Calu3 (cell line): ENCODE measurements around the gene ACOXL. TPM values are rescaled to one million over a fixed set of nuclear protein-coding genes. Genes with fewer than 3 reads are reported as not detected.

ENCODE experiments used
- BruUV-seq: library from RNA; stranded (reverse); fragments of 400-500 nt; replicated peaks from 2 replicates; lab custom pipeline; 2021; lab: Mats Ljungman, UMichigan
- CTCF ChIA-PET: fragments of 300-600 bp; sonication (Branson Sonifier 250); formaldehyde crosslinking; loops from one replicate; lab custom pipeline; 2022; ENCODE audit warnings: antibody characterized with exemption; lab: Charles Lee
- DNase-seq: peaks from one replicate; pipeline ENCODE4 v3.0.0; 2022
- H3K27ac Mint-ChIP-seq: one replicate; pipeline ENCODE4 v1.8.0; 2022; ENCODE audit warnings: mixed read lengths; ENCODE audit not compliant: unreplicated experiment
- H3K27me3 Mint-ChIP-seq: one replicate; pipeline ENCODE4 v1.8.0; 2022; ENCODE audit warnings: mixed read lengths; ENCODE audit not compliant: unreplicated experiment
- H3K36me3 Mint-ChIP-seq: one replicate; pipeline ENCODE4 v1.8.0; 2022; ENCODE audit warnings: mild to moderate bottlenecking, moderate library complexity, mixed read lengths; ENCODE audit not compliant: insufficient read depth, unreplicated experiment
- H3K4me1 Mint-ChIP-seq: one replicate; pipeline ENCODE4 v1.8.0; 2022; ENCODE audit warnings: mild to moderate bottlenecking, low read depth, mixed read lengths; ENCODE audit not compliant: unreplicated experiment
- H3K4me3 Mint-ChIP-seq: one replicate; pipeline ENCODE4 v1.8.0; 2022; ENCODE audit warnings: mild to moderate bottlenecking, low read depth, moderate library complexity, mixed read lengths; ENCODE audit not compliant: unreplicated experiment
- H3K9me3 Mint-ChIP-seq: one replicate; pipeline ENCODE4 v1.8.0; 2022; ENCODE audit warnings: low read depth, mixed read lengths; ENCODE audit not compliant: unreplicated experiment
- CTCF ChIP-seq: fragments of 200-600 bp; IDR thresholded peaks from one replicate; pipeline ENCODE4 v1.8.0; 2022; ENCODE audit warnings: antibody characterized with exemption; ENCODE audit not compliant: unreplicated experiment
- intact Hi-C: fragments of 100-400 bp; cut with micrococcal nuclease; formaldehyde crosslinking; loops from one replicate; pipeline ENCODE4 v1.10.0; 2022; ENCODE audit not compliant: unreplicated experiment
- total RNA-seq: library from RNA; stranded (reverse); gene quantifications from 2 replicates; pipeline ENCODE4 v1.2.3, GENCODE V29; 2022

ACOXL gene
- total RNA-seq, 1 experiment from 2014 or later, result 2.7 TPM

- CTCF ChIA-PET, result no interaction called here
- Mint-ChIP-seq H3K36me3 (no peaks in the 10 kb centered on the region), H3K27me3 (peaks cover 70% of the 10 kb centered on the region), H3K4me1 (no peaks in the 10 kb centered on the region), H3K9me3 (no peaks in the 10 kb centered on the region), H3K4me3 (no peak overlapping the region), H3K27ac (no peak overlapping the region)
- no peak for DNase-seq
- BruUV-seq, result no TSS peak
- no peak for TF ChIP-seq CTCF
- intact Hi-C loops, result no loop called here
These were observed 171.2 kb downstream of the ACOXL start for GRCh38 chr2:110903548-110903947.

- no peaks in the 10 kb centered on the region for H3K4me1 Mint-ChIP-seq
- DNase-seq, result no peak
- TF ChIP-seq CTCF, result no peak
- CTCF ChIA-PET, result no interaction called here
- no peaks in the 10 kb centered on the region for H3K36me3 Mint-ChIP-seq
- peaks cover 69% of the 10 kb centered on the region for H3K27me3 Mint-ChIP-seq
- no TSS peak for BruUV-seq
- intact Hi-C loops, result no loop called here
- H3K9me3 Mint-ChIP-seq, result no peaks in the 10 kb centered on the region
- no peak overlapping the region for H3K4me3 Mint-ChIP-seq
- no peak overlapping the region for H3K27ac Mint-ChIP-seq
These were observed 171.9 kb downstream of the ACOXL start for GRCh38 chr2:110904116-110904778.

- Mint-ChIP-seq H3K27ac (no peak overlapping the region), H3K4me1 (no peaks in the 10 kb centered on the region), H3K27me3 (peaks cover 64% of the 10 kb centered on the region), H3K4me3 (no peak overlapping the region), H3K36me3 (no peaks in the 10 kb centered on the region), H3K9me3 (no peaks in the 10 kb centered on the region)
- CTCF ChIA-PET, result no interaction called here
- TF ChIP-seq CTCF, result no peak
- BruUV-seq, result no TSS peak
- intact Hi-C loops, result no loop called here
- DNase-seq, result no peak
These were observed 172.4 kb downstream of the ACOXL start for GRCh38 chr2:110904779-110905148.

- CTCF ChIA-PET, result no interaction called here
- Mint-ChIP-seq H3K9me3 (no peaks in the 10 kb centered on the region), H3K4me3 (no peak overlapping the region), H3K4me1 (no peaks in the 10 kb centered on the region), H3K27ac (no peak overlapping the region), H3K27me3 (peaks cover 59% of the 10 kb centered on the region), H3K36me3 (no peaks in the 10 kb centered on the region)
- BruUV-seq, result no TSS peak
- DNase-seq, result no peak
- intact Hi-C loops, result no loop called here
- TF ChIP-seq CTCF, result no peak
These were observed 172.8 kb downstream of the ACOXL start for GRCh38 chr2:110905217-110905616.
